OCI-LY3 (cell line): ENCODE measurements around the gene CDH4.

ENCODE experiments used
- H2AFZ ChIP-seq: fragments of 200-600, 300-600 bp; shearing (Covaris generic); 2 replicates; pipeline ENCODE4 v1.6.0; 2014; ENCODE audit warnings: antibody characterized with exemption, low read depth, low read length
- H3K27ac ChIP-seq: fragments of 200-600, 300-600 bp; sonication (generic); 2 replicates; pipeline ENCODE4 v1.5.1; 2014; ENCODE audit warnings: mild to moderate bottlenecking, low read length, moderate library complexity, mixed read lengths
- H3K27me3 ChIP-seq: fragments of 200-600, 300-600 bp; sonication (generic); 2 replicates; pipeline ENCODE4 v1.6.1; 2014; ENCODE audit warnings: low read depth, low read length, mixed read lengths
- H3K36me3 ChIP-seq: fragments of 200-600, 300-600 bp; sonication (generic); replicated peaks from 2 replicates; pipeline ENCODE3; 2014; ENCODE audit warnings: low read depth, low read length, mixed read lengths
- H3K4me1 ChIP-seq: fragments of 300-600, 200-600 bp; sonication (generic); 2 replicates; pipeline ENCODE4 v1.6.1; 2014; ENCODE audit warnings: low read length, mixed read lengths
- H3K4me2 ChIP-seq: fragments of 200-600, 300-600 bp; sonication (generic); 2 replicates; pipeline ENCODE4 v1.6.1; 2014; ENCODE audit warnings: low read length, mixed read lengths
- H3K4me3 ChIP-seq: fragments of 300-600, 200-600 bp; sonication (generic); 2 replicates; pipeline ENCODE4 v1.5.1; 2014; ENCODE audit warnings: antibody characterized with exemption, mild to moderate bottlenecking, low read length, moderate library complexity
- H3K79me2 ChIP-seq: fragments of 300-600, 200-600 bp; shearing (Covaris generic); 2 replicates; pipeline ENCODE4 v1.6.1; 2014; ENCODE audit warnings: mild to moderate bottlenecking, low read length, mixed read lengths
- H3K9ac ChIP-seq: fragments of 300-600, 200-600 bp; shearing (Covaris generic); 2 replicates; pipeline ENCODE4 v1.6.0; 2014; ENCODE audit warnings: mild to moderate bottlenecking, low read length, moderate library complexity
- H3K9me3 ChIP-seq: fragments of 200-600, 300-600 bp; shearing (Covaris generic); 2 replicates; pipeline ENCODE4 v1.6.1; 2014; ENCODE audit warnings: low read length, mixed read lengths; ENCODE audit not compliant: insufficient read depth
- H4K20me1 ChIP-seq: fragments of 200-600, 300-600 bp; sonication (generic); 2 replicates; pipeline ENCODE4 v1.6.1; 2016; ENCODE audit warnings: low read length, mixed read lengths; ENCODE audit not compliant: insufficient read depth
- CTCF ChIP-seq: fragments of 200-600, 300-600 bp; sonication (generic); IDR thresholded peaks from 2 replicates; pipeline ENCODE4 v1.5.1; 2014; ENCODE audit warnings: antibody characterized with exemption, low read length, low read depth
- EZH2phosphoT487 ChIP-seq: fragments of 200-600 bp; shearing (Covaris generic); IDR thresholded peaks from 2 replicates; pipeline ENCODE4 v1.6.1; 2018; ENCODE audit warnings: antibody characterized with exemption, mixed run types, low read depth

Gene CDH4

GRCh38 chr20:61702246-61702645 lies 450.2 kb downstream of the CDH4 start:
- H3K27me3 ChIP-seq = 0 out of 2 replicates have a peak, but pooled peaks cover 6% of the 10 kb centered on the region
- TF ChIP-seq EZH2phosphoT487 = no peak
- TF ChIP-seq CTCF = no peak
- H4K20me1 ChIP-seq = no peaks in the 10 kb centered on the region

GRCh38 chr20:61704661-61705060 lies 452.6 kb downstream of the CDH4 start:
- no peaks in the 10 kb centered on the region for H3K79me2 ChIP-seq
- no peak overlapping the region for H3K27ac ChIP-seq
- no peak overlapping the region for H2AFZ ChIP-seq
- H3K9me3 ChIP-seq = no peaks in the 10 kb centered on the region
- no peak overlapping the region for H3K9ac ChIP-seq
- H3K4me3 ChIP-seq = no peak overlapping the region
- no peaks in the 10 kb centered on the region for H4K20me1 ChIP-seq
- H3K36me3 ChIP-seq = no peaks in the 10 kb centered on the region
- H3K27me3 ChIP-seq = 0 out of 2 replicates have a peak, but pooled peaks cover 6% of the 10 kb centered on the region
- no peaks in the 10 kb centered on the region for H3K4me1 ChIP-seq
- no peak overlapping the region for H3K4me2 ChIP-seq
- TF ChIP-seq CTCF (no peak), EZH2phosphoT487 (no peak)

More at GRCh38 chr20:61702246-61702645, 450.2 kb downstream of the CDH4 start:
- Histone ChIP-seq H2AFZ (no peak overlapping the region), H3K79me2 (no peaks in the 10 kb centered on the region), H3K4me3 (no peak overlapping the region), H3K9ac (no peak overlapping the region), H3K4me2 (no peak overlapping the region), H3K27ac (no peak overlapping the region), H3K4me1 (no peaks in the 10 kb centered on the region), H3K9me3 (no peaks in the 10 kb centered on the region), H3K36me3 (no peaks in the 10 kb centered on the region)

- no peak overlapping the region for H3K4me3 ChIP-seq
- H2AFZ ChIP-seq = no peak overlapping the region
- no peaks in the 10 kb centered on the region for H4K20me1 ChIP-seq
- no peaks in the 10 kb centered on the region for H3K4me1 ChIP-seq
- no peak overlapping the region for H3K27ac ChIP-seq
- H3K9me3 ChIP-seq = no peaks in the 10 kb centered on the region
- no peaks in the 10 kb centered on the region for H3K79me2 ChIP-seq
- H3K9ac ChIP-seq = no peak overlapping the region
- H3K27me3 ChIP-seq = 0 out of 2 replicates have a peak, but pooled peaks cover 6% of the 10 kb centered on the region
- H3K4me2 ChIP-seq = no peak overlapping the region
- no peaks in the 10 kb centered on the region for H3K36me3 ChIP-seq
- TF ChIP-seq EZH2phosphoT487 (no peak), CTCF (no peak)
Observed at GRCh38 chr20:61705386-61706258, 453.6 kb downstream of the CDH4 start.

GRCh38 chr20:61706259-61706961 lies 454.3 kb downstream of the CDH4 start:
- Histone ChIP-seq H3K4me3 (no peak overlapping the region), H3K4me1 (no peaks in the 10 kb centered on the region), H4K20me1 (no peaks in the 10 kb centered on the region), H2AFZ (no peak overlapping the region), H3K4me2 (no peak overlapping the region), H3K9ac (no peak overlapping the region), H3K79me2 (no peaks in the 10 kb centered on the region), H3K36me3 (no peaks in the 10 kb centered on the region), H3K27me3 (0 out of 2 replicates have a peak, but pooled peaks cover 6% of the 10 kb centered on the region), H3K27ac (no peak overlapping the region), H3K9me3 (no peaks in the 10 kb centered on the region)
- TF ChIP-seq CTCF (no peak), EZH2phosphoT487 (no peak)
